Muscle layer of duodenum (tissue), 2 donors: ENCODE data around the gene RAB3C.

Source experiments
- H3K27ac ChIP-seq: one replicate; pipeline ENCODE4 v1.7.0; 2013; ENCODE audit warnings: mild to moderate bottlenecking, low read length
- H3K27me3 ChIP-seq: one replicate; pipeline ENCODE4 v1.7.0; 2013; ENCODE audit warnings: low read depth, mild to moderate bottlenecking, control low read depth, low read length
- H3K36me3 ChIP-seq, 2 donors: one replicate each; pipeline ENCODE4 v1.7.0; 2013; ENCODE audit warnings: low read length in 2 of 2, control low read depth in 1 of 2, mild to moderate bottlenecking in 1 of 2; ENCODE audit not compliant: insufficient read depth in 2 of 2, control insufficient read depth in 1 of 2
- H3K4me1 ChIP-seq, 2 donors: one replicate each; pipeline ENCODE4 v1.7.0; 2013; ENCODE audit warnings: low read length in 2 of 2, mild to moderate bottlenecking in 2 of 2, control low read depth in 1 of 2, moderate library complexity in 1 of 2; ENCODE audit not compliant: insufficient read depth in 2 of 2, control insufficient read depth in 1 of 2
- H3K4me3 ChIP-seq, 2 donors: one replicate each; pipeline ENCODE4 v1.7.0; 2013; ENCODE audit warnings: low read length in 2 of 2, low read depth in 1 of 2, mild to moderate bottlenecking in 1 of 2
- H3K9me3 ChIP-seq, 2 donors: one replicate each; pipeline ENCODE4 v1.7.0; 2013; ENCODE audit warnings: low read length in 2 of 2, control low read depth in 1 of 2, mild to moderate bottlenecking in 1 of 2; ENCODE audit not compliant: control insufficient read depth in 1 of 2
- donor health status: healthy.

Gene RAB3C

GRCh38 chr5:58776559-58776958, 193.7 kb downstream of the RAB3C start:
- H3K9me3 ChIP-seq, result no peaks in the 10 kb centered on the region
- H3K4me3 ChIP-seq, result no peak overlapping the region
- no peaks in the 10 kb centered on the region for H3K27me3 ChIP-seq
- H3K4me1 ChIP-seq, result no peaks in the 10 kb centered on the region
- no peaks in the 10 kb centered on the region for H3K36me3 ChIP-seq
- H3K27ac ChIP-seq, result no peak overlapping the region

DNA sequence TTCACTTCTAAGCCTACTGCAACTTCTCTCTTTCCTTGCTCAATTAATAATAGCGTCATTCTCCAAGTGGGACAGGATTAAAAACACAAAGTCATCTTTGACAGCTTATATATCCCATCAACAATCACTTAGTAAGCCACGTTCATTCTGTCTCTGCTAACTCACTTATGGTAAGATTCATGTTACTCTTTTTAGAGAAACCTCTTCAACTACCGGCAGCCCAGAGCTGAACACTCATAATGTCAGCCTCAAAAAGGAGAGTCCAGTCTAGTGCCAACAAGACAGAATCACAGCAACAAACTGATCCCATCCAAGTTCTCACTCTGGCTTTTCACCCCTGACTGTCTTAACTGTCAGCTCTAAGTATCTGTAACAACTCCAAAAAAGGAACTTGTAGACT, 196.0 kb downstream of the RAB3C start:
- no peaks in the 10 kb centered on the region for H3K36me3 ChIP-seq
- H3K27me3 ChIP-seq, result no peaks in the 10 kb centered on the region
- no peaks in the 10 kb centered on the region for H3K9me3 ChIP-seq
- H3K4me3 ChIP-seq, result no peak overlapping the region
- H3K27ac ChIP-seq, result no peak overlapping the region
- no peaks in the 10 kb centered on the region for H3K4me1 ChIP-seq

- H3K27ac ChIP-seq, result no peak overlapping the region
- H3K9me3 ChIP-seq, result no peaks in the 10 kb centered on the region
- H3K36me3 ChIP-seq, result no peaks in the 10 kb centered on the region
- H3K4me3 ChIP-seq, result no peak overlapping the region
- no peaks in the 10 kb centered on the region for H3K27me3 ChIP-seq
- no peaks in the 10 kb centered on the region for H3K4me1 ChIP-seq
Measured at GRCh38 chr5:58786035-58786434, 203.2 kb downstream of the RAB3C start.

DNA sequence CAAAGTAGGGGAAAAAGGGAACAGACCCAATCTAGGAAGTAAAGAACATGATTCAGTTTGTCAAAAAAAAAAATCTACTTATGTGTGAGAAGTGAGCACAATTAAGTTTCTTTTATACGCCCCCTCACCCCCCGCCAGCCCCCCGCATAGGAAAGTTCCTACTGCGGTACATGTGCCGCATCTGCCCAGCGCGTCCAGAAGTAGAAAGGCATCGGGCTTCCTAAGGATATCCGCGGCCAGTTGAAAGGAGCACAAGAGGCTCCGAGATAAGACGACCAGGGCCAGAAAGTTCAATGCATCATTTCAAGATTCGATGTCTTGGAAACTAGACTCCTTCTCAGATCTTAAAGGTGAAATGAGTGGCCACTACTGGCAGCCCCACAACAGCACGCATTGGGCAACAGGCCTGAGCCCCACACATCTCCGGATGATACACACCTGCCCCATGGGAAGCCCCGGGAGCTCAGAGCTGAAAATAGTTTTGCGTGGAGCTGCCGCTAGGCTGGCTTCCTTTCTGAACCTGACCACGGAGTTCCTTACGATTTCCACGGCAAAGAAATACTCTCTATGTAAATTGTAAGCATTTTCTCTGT, 203.9 kb downstream of the RAB3C start:
- no peaks in the 10 kb centered on the region for H3K36me3 ChIP-seq
- no peaks in the 10 kb centered on the region for H3K4me1 ChIP-seq
- H3K4me3 ChIP-seq, result no peak overlapping the region
- H3K27me3 ChIP-seq, result no peaks in the 10 kb centered on the region
- H3K9me3 ChIP-seq, result no peaks in the 10 kb centered on the region
- H3K27ac ChIP-seq, result no peak overlapping the region

- H3K36me3 ChIP-seq, result no peaks in the 10 kb centered on the region
- no peaks in the 10 kb centered on the region for H3K4me1 ChIP-seq
- H3K27ac ChIP-seq, result no peak overlapping the region
- H3K4me3 ChIP-seq, result no peak overlapping the region
- no peaks in the 10 kb centered on the region for H3K27me3 ChIP-seq
- no peaks in the 10 kb centered on the region for H3K9me3 ChIP-seq
Measured at GRCh38 chr5:58787987-58788386, 205.1 kb downstream of the RAB3C start.

DNA sequence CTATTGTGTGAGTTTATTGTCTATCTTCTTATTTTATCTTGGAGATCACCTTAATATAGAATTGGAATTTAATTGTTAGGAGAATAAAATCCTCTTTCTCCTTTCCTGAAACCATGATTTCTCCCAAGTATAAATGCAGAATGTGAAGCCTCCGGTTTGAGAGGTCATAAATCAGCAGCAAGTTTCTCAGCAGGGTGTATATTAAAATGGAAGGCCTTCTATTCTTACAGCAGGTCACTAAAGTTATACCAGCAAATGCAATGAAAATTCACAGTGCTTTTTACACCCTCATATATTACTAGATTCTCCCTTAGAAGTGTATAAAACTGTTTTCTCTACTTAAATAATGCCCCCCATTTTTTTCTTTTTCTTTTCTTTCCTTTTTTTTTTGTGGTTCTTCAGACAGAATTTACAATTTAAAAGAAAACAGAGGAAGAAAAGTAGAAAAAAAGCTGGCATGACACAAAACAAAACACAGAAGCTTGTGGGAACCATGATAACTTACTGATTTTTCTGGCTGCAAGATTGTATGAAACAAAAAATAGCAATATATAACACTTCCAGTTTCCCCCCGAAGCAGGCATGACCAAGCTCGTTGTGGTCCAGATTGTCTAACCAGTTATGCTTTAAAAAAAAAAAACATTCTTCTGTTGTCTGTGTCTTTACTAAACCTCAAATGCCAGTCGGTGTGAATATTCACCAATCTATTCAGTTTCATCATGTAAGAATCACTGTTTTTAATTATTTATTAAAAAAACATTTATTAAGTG, 211.2 kb downstream of the RAB3C start:
- no peaks in the 10 kb centered on the region for H3K9me3 ChIP-seq
- no peaks in the 10 kb centered on the region for H3K27me3 ChIP-seq
- no peak overlapping the region for H3K27ac ChIP-seq
- H3K36me3 ChIP-seq, result no peaks in the 10 kb centered on the region
- no peaks in the 10 kb centered on the region for H3K4me1 ChIP-seq
- H3K4me3 ChIP-seq, result no peak overlapping the region

GRCh38 chr5:58794875-58795274, 212.0 kb downstream of the RAB3C start:
- no peaks in the 10 kb centered on the region for H3K27me3 ChIP-seq
- H3K4me3 ChIP-seq, result no peak overlapping the region
- no peak overlapping the region for H3K27ac ChIP-seq
- H3K36me3 ChIP-seq, result no peaks in the 10 kb centered on the region
- no peaks in the 10 kb centered on the region for H3K4me1 ChIP-seq
- no peaks in the 10 kb centered on the region for H3K9me3 ChIP-seq

DNA sequence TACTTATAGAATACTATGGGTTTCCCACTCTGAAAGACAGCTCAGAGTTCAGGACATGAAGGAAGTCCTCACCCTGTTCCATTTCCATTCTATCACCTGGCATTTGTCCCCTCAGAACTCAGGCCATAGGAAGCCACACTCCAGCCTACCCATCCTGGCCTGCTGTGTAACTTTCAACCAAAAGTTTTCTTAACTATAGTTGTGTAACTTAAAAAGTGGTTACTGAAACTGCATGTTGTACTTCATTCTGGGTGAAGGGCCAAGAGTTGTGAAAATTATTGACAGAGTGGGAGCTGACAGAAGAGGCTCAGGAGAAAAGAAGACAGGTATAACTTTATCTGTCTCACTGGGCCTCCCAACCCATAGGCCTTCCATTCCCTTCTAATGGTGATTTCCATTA, 212.5 kb downstream of the RAB3C start:
- Histone ChIP-seq H3K4me3 (no peak overlapping the region), H3K9me3 (no peaks in the 10 kb centered on the region), H3K27ac (no peak overlapping the region), H3K27me3 (no peaks in the 10 kb centered on the region), H3K4me1 (no peaks in the 10 kb centered on the region), H3K36me3 (no peaks in the 10 kb centered on the region)

DNA sequence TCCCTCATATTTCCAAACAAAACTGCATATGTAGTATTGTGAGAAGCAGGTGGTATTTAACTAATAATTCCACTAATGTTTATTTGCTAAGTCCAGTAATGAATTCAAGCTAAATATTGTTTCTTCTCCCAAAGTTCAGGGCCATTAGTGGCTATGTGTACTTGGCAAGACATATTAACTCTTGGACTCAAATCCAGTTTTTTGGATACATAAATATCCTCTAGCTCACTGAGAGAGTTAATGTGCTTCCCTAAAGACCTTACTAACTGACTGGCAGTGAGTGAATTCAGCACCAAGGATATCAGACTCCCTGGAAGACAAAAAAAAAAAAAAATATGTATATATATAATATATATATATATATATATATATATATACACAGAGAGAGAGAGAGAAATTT, 214.1 kb downstream of the RAB3C start:
- Histone ChIP-seq H3K4me1 (no peaks in the 10 kb centered on the region), H3K27me3 (no peaks in the 10 kb centered on the region), H3K36me3 (no peaks in the 10 kb centered on the region), H3K4me3 (no peak overlapping the region), H3K27ac (no peak overlapping the region), H3K9me3 (no peaks in the 10 kb centered on the region)

- Histone ChIP-seq H3K27ac (no peak overlapping the region), H3K9me3 (no peaks in the 10 kb centered on the region), H3K27me3 (no peaks in the 10 kb centered on the region), H3K4me3 (no peak overlapping the region), H3K36me3 (no peaks in the 10 kb centered on the region), H3K4me1 (no peaks in the 10 kb centered on the region)
Measured at GRCh38 chr5:58800356-58800755, 217.5 kb downstream of the RAB3C start.

DNA sequence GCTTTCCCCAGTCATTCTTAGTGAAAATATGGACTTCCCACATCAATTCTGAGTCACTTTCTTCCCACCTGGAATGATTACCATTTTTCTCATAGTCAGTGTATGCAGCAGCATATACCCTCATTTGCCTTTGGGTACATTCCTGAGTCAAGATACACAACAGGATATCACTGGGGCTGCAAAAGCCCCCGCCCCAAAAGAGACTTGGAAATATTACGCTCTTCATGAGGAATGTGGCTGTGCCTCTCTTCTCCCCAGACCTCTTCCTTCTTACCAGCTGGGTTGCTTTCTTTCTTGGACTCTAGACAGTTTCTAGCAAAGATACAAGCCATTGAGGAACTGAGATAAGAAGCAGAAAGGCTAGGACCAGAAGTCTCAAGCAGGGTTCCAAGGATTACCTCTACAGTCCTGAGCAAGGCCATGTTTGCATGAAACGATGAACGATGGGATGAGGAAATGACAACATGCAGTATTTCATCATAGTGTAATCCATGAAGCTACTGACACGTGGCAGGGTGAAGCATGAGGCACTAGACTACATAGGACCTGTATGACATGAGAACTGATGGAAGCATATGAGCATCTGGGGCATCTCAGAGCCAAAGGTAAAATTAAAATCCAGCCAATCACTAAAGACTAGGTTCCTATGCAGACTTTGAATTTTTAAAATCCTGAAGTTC, 218.1 kb downstream of the RAB3C start:
- Histone ChIP-seq H3K27me3 (no peaks in the 10 kb centered on the region), H3K4me1 (no peaks in the 10 kb centered on the region), H3K9me3 (no peaks in the 10 kb centered on the region), H3K27ac (no peak overlapping the region), H3K4me3 (no peak overlapping the region), H3K36me3 (no peaks in the 10 kb centered on the region)
